H9 (cell line): ENCODE results near the gene HS3ST3B1. TPM values are rescaled to one million over a fixed set of nuclear protein-coding genes. Genes with fewer than 3 reads are reported as not detected.

ENCODE experiments used
- DNase-seq: peaks from one replicate; pipeline ENCODE4 v3.0.0-alpha.2; 2017
- H2AFZ ChIP-seq: one replicate; pipeline ENCODE4 v1.6.1; 2013; ENCODE audit warnings: mild to moderate bottlenecking, low read length, control low read depth, moderate library complexity
- H2AK5ac ChIP-seq: 2 replicates; pipeline ENCODE4 v1.6.1; 2013; ENCODE audit warnings: low read length, control low read depth, mixed read lengths; ENCODE audit not compliant: insufficient read length
- H2BK120ac ChIP-seq: one replicate; pipeline ENCODE4 v1.6.1; 2013; ENCODE audit warnings: low read depth, mild to moderate bottlenecking, low read length, control low read depth, inconsistent platforms; ENCODE audit not compliant: poor library complexity, severe bottlenecking
- H2BK12ac ChIP-seq: 2 replicates; pipeline ENCODE4 v1.6.1; 2013; ENCODE audit warnings: low read length, control low read depth, mixed read lengths, low read depth; ENCODE audit not compliant: insufficient read length
- H2BK15ac ChIP-seq: 2 replicates; pipeline ENCODE4 v1.6.1; 2013; ENCODE audit warnings: low read depth, low read length, control low read depth
- H2BK20ac ChIP-seq: one replicate; pipeline ENCODE4 v1.6.1; 2013; ENCODE audit warnings: low read depth, mild to moderate bottlenecking, low read length, control low read depth, inconsistent platforms; ENCODE audit not compliant: poor library complexity, severe bottlenecking
- H2BK5ac ChIP-seq: 2 replicates; pipeline ENCODE4 v1.6.1; 2013; ENCODE audit warnings: low read length, control low read depth, mixed read lengths; ENCODE audit not compliant: insufficient read length
- H3K14ac ChIP-seq: 2 replicates; pipeline ENCODE4 v1.6.1; 2013; ENCODE audit warnings: low read length, control low read depth; ENCODE audit not compliant: insufficient read depth
- H3K18ac ChIP-seq: 2 replicates; pipeline ENCODE4 v1.6.1; 2013; ENCODE audit warnings: low read depth, mild to moderate bottlenecking, mixed read lengths, low read length, control low read depth; ENCODE audit not compliant: insufficient read length
- H3K23ac ChIP-seq: 2 replicates; pipeline ENCODE4 v1.6.1; 2013; ENCODE audit warnings: low read length, control low read depth, mixed read lengths, low read depth; ENCODE audit not compliant: insufficient read length
- H3K23me2 ChIP-seq: 2 replicates; pipeline ENCODE4 v1.6.1; 2013; ENCODE audit warnings: low read depth, mild to moderate bottlenecking, mixed read lengths, low read length, control low read depth; ENCODE audit not compliant: insufficient read length, poor library complexity, severe bottlenecking
- H3K27ac ChIP-seq: 2 replicates; pipeline ENCODE4 v1.5.1; 2013; ENCODE audit warnings: low read length, control low read depth, mixed read lengths, low read depth; ENCODE audit not compliant: insufficient read length
- H3K27me3 ChIP-seq: 2 replicates; pipeline ENCODE4 v1.6.1; 2013; ENCODE audit warnings: low read length, control low read depth, inconsistent platforms; ENCODE audit not compliant: insufficient read depth
- H3K4ac ChIP-seq: 2 replicates; pipeline ENCODE4 v1.6.1; 2013; ENCODE audit warnings: low read depth, mild to moderate bottlenecking, control low read depth, inconsistent platforms, low read length, moderate library complexity
- H3K4me1 ChIP-seq: 2 replicates; pipeline ENCODE4 v1.6.1; 2013; ENCODE audit warnings: low read length, control low read depth, inconsistent platforms; ENCODE audit not compliant: insufficient read depth
- H3K4me2 ChIP-seq: 2 replicates; pipeline ENCODE4 v1.6.1; 2013; ENCODE audit warnings: low read length, control low read depth, mixed read lengths; ENCODE audit not compliant: insufficient read length, insufficient read depth
- H3K56ac ChIP-seq: 2 replicates; pipeline ENCODE4 v1.6.1; 2013; ENCODE audit warnings: low read depth, mild to moderate bottlenecking, mixed read lengths, low read length, control low read depth; ENCODE audit not compliant: insufficient read length
- H3K79me1 ChIP-seq: 2 replicates; pipeline ENCODE4 v1.6.1; 2013; ENCODE audit warnings: low read depth, mild to moderate bottlenecking, moderate library complexity, low read length, control low read depth, inconsistent platforms; ENCODE audit not compliant: insufficient read depth, poor library complexity, severe bottlenecking
- H3K79me2 ChIP-seq: 2 replicates; pipeline ENCODE4 v1.6.1; 2013; ENCODE audit warnings: low read length, control low read depth, inconsistent platforms; ENCODE audit not compliant: insufficient read depth
- H3K9ac ChIP-seq: 2 replicates; pipeline ENCODE4 v1.6.1; 2013; ENCODE audit warnings: low read length, control low read depth, mixed read lengths; ENCODE audit not compliant: insufficient read length; ENCODE audit errors: extremely low read depth
- H3K9me3 ChIP-seq: one replicate; pipeline ENCODE4 v1.6.1; 2013; ENCODE audit warnings: low read depth, low read length, inconsistent platforms; ENCODE audit not compliant: control insufficient read depth
- H3T11ph ChIP-seq: one replicate; pipeline ENCODE4 v1.6.1; 2013; ENCODE audit warnings: mild to moderate bottlenecking, low read length, control low read depth, inconsistent platforms
- H4K20me1 ChIP-seq: one replicate; pipeline ENCODE4 v1.6.1; 2013; ENCODE audit not compliant: control insufficient read depth, insufficient read length, insufficient read depth
- H4K5ac ChIP-seq: 2 replicates; pipeline ENCODE4 v1.6.1; 2013; ENCODE audit warnings: low read depth, mild to moderate bottlenecking, mixed read lengths, low read length, control low read depth; ENCODE audit not compliant: insufficient read length
- H4K8ac ChIP-seq: replicated peaks from 2 replicates; pipeline ENCODE4 v1.6.1; 2013; ENCODE audit warnings: low read length, control low read depth, mixed read lengths, low read depth; ENCODE audit not compliant: insufficient read length
- H4K91ac ChIP-seq: 2 replicates; pipeline ENCODE4 v1.6.1; 2013; ENCODE audit warnings: low read depth, mild to moderate bottlenecking, moderate library complexity, mixed read lengths, low read length, control low read depth; ENCODE audit not compliant: insufficient read length
- H3K27ac Mint-ChIP-seq, 3 experiments: 2 replicates in 2 of 3; 3 replicates in 1 of 3; pipeline ENCODE4 v1.8.0; 2020 to 2021; ENCODE audit warnings: mixed read lengths in 3 of 3, mild to moderate bottlenecking in 1 of 3, moderate library complexity in 1 of 3
- H3K27me3 Mint-ChIP-seq: 2 replicates; pipeline ENCODE4 v1.8.0; 2021; ENCODE audit warnings: low read depth, mild to moderate bottlenecking, moderate library complexity, mixed read lengths
- H3K36me3 Mint-ChIP-seq, 3 experiments: 2 replicates in 2 of 3; 3 replicates in 1 of 3; pipeline ENCODE4 v1.8.0; 2020 to 2021; ENCODE audit warnings: low read depth in 3 of 3, mixed read lengths in 3 of 3; ENCODE audit not compliant: insufficient read depth in 1 of 3
- H3K4me1 Mint-ChIP-seq, 2 experiments: 2 replicates each; pipeline ENCODE4 v1.8.0; 2020; ENCODE audit warnings: mixed read lengths in 2 of 2
- H3K4me3 Mint-ChIP-seq, 2 experiments: 2 replicates in 1 of 2; 3 replicates in 1 of 2; pipeline ENCODE4 v1.8.0; 2020 to 2021; ENCODE audit warnings: mild to moderate bottlenecking in 2 of 2, mixed read lengths in 2 of 2, moderate library complexity in 1 of 2
- H3K9me3 Mint-ChIP-seq, 2 experiments: 2 replicates in 1 of 2; 3 replicates in 1 of 2; pipeline ENCODE4 v1.8.0; 2020; ENCODE audit warnings: mild to moderate bottlenecking in 2 of 2, mixed read lengths in 2 of 2, moderate library complexity in 1 of 2
- WGBS: extraction: QIAGEN DNeasy Blood & Tissue Kit; methylation state at CpG from one replicate; pipeline ENCODE4 v1.1.7; 2013; ENCODE audit warnings: missing lambda C conversion rate, low lambda C conversion rate, mixed read lengths; ENCODE audit not compliant: insufficient read length; ENCODE audit errors: extremely low coverage; 5-methylcytosine and 5-hydroxymethylcytosine counted together
- total RNA-seq: library from RNA; stranded (reverse); gene quantifications from 2 replicates; pipeline ENCODE4 v1.2.1, GENCODE V29; 2021
- TF ChIP-seq, protein P1 (sequence below): fragments of 200-600 bp; sonication (generic); conservative IDR thresholded peaks from 3 replicates; pipeline ENCODE4 v1.8.0; 2021; ENCODE audit warnings: antibody characterized with exemption, mild to moderate bottlenecking

Gene HS3ST3B1
- total RNA-seq, 1 experiment from 2014 or later = 2.8 TPM

GRCh38 chr17:14336418-14336817 lies 35.5 kb downstream of the HS3ST3B1 start:
- Histone ChIP-seq H2AFZ (no peak overlapping the region), H4K20me1 (no peaks in the 10 kb centered on the region), H3K56ac (no peak overlapping the region), H3K18ac (no peak overlapping the region), H2BK120ac (no peak overlapping the region), H3K9ac (no peak overlapping the region), H4K91ac (no peak overlapping the region), H3K23me2 (no peaks in the 10 kb centered on the region), H3K9me3 (no peaks in the 10 kb centered on the region), H4K5ac (no peak overlapping the region), H3K27ac (no peak overlapping the region), H2BK5ac (no peak overlapping the region), H2BK20ac (no peak overlapping the region), H3K4me2 (no peak overlapping the region), H3K79me2 (0 out of 2 replicates have a peak, but pooled peaks cover 2% of the 10 kb centered on the region), H3K23ac (no peak overlapping the region), H2AK5ac (no peak overlapping the region), H3K27me3 (no peaks in the 10 kb centered on the region), H2BK15ac (no peak overlapping the region), H3K4ac (no peak overlapping the region), H2BK12ac (no peak overlapping the region), H3K14ac (no peak overlapping the region), H3K4me1 (peaks cover 7% of the 10 kb centered on the region; the same call in 1 of the 2 replicates), H3T11ph (no peak overlapping the region), H4K8ac (no peak overlapping the region), H3K79me1 (no peaks in the 10 kb centered on the region)
- H3K27me3 Mint-ChIP-seq = peaks cover 2% of the 10 kb centered on the region; the same call in 1 of the 2 replicates
- no peak overlapping the region for H3K27ac Mint-ChIP-seq
- TF ChIP-seq, protein P1, sequence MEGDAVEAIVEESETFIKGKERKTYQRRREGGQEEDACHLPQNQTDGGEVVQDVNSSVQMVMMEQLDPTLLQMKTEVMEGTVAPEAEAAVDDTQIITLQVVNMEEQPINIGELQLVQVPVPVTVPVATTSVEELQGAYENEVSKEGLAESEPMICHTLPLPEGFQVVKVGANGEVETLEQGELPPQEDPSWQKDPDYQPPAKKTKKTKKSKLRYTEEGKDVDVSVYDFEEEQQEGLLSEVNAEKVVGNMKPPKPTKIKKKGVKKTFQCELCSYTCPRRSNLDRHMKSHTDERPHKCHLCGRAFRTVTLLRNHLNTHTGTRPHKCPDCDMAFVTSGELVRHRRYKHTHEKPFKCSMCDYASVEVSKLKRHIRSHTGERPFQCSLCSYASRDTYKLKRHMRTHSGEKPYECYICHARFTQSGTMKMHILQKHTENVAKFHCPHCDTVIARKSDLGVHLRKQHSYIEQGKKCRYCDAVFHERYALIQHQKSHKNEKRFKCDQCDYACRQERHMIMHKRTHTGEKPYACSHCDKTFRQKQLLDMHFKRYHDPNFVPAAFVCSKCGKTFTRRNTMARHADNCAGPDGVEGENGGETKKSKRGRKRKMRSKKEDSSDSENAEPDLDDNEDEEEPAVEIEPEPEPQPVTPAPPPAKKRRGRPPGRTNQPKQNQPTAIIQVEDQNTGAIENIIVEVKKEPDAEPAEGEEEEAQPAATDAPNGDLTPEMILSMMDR = no peak
- no peak for DNase-seq
- no peaks in the 10 kb centered on the region for H3K9me3 Mint-ChIP-seq
- peaks cover 36 to 42% of the 10 kb centered on the region in 2 experiments for H3K4me1 Mint-ChIP-seq
- no CpG with 5 or more reads among the region's 4 CpGs for WGBS
- peaks cover 0 to 2% (median 0%) of the 10 kb centered on the region in 3 experiments; a peak in 2 of 7 replicates for H3K36me3 Mint-ChIP-seq
- H3K4me3 Mint-ChIP-seq = no peak overlapping the region
